RKO (cell line): ENCODE data around the gene IGF2BP1.
"Not testable (repeated sequence)": the region's sequence is repeated elsewhere in the genome, so short reads cannot be mapped to it uniquely, and the experiment has no call there.

ENCODE experiments used
- DNase-seq: peaks from one replicate; pipeline ENCODE4 v3.0.0-alpha.2; 2016; ENCODE audit warnings: low spot score

The IGF2BP1 gene

DNA sequence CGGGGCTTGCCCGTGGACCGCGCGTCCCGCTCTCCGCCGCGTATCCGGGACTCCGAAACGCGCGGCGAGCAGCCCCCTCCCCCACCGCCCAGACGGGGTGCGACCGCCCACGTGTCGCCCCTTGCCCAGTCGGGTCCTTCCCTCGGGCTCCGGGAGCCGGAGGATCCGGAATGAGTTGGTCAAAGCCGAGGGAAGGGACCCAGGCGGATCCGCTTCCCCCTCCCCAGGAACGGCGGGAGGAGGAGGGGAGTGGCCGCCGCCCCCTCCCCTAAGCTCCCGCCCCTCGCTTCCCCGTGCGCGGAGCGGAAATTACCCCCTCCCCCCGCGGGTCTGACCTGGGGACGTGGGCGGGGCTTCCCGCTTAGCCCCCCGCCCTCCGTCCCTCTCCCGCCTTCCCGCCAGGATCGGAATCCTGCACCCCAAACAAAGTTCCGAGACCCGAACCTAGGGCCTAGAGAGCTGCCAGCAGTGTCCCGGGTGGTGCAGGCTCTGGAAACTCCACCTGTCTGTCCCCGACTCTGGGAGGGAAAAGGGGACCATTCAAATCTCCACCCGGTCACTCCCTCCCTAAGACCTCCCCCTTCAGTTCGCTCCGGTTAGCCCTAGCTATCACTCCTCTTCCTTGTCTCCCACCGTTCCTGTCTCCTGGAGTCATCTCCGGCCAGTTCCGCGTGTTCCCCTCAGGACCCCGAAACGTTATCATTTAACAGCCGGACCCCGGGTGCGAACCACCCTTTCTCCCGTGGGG, 1.0 kb upstream of the IGF2BP1 start:
- no peak for DNase-seq

GRCh38 chr17:48996722-48997102, 473 bp upstream of the IGF2BP1 start:
- DNase-seq, result no peak

GRCh38 chr17:48997827-48998586, 822 bp downstream of the IGF2BP1 start:
- no peak for DNase-seq

GRCh38 chr17:48998587-48999440, 1.6 kb downstream of the IGF2BP1 start:
- DNase-seq, result no peak

- DNase-seq, result no peak
Measured at GRCh38 chr17:49000943-49001342, 3.8 kb downstream of the IGF2BP1 start.

DNA sequence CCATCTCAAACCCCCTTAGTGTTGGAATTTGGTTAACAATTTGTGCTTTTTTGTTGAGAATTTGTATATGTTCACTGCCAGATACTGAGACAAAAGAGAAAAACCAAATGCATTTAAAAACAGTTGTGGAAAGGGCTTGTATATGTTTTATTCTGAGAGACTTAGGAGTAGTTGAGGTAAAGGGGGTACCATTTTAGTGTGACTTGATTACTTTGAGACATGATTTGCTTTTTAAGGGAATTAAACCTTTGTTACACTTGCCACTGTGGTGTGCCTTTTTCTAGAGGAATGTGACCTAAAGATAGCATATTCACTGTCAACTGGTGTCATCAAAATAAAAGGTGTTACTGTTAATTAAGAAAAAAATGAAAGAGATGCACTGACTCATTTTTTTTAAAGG, 4.5 kb downstream of the IGF2BP1 start:
- DNase-seq, result no peak

GRCh38 chr17:49002331-49002730, 5.1 kb downstream of the IGF2BP1 start:
- no peak for DNase-seq

DNA sequence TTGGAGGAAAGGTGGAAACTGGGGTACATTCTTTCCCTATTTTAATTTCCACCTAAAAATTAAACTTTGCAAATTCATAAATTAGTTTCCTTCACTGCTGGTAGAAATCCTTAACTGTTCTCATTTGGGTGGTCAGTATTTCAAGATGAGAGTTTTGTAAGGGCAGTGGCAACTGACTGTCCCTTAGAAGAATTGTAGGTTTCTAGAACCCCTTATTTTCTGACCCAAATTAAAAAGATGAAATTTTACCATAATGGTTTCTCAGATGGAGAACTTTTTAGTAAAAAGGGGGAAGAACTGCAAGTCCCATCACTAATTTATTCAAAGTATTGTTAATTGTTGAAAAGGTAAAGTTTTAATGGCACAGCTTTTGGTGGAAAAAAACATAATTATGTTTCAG, 5.6 kb downstream of the IGF2BP1 start:
- DNase-seq, result no peak

- DNase-seq, result no peak
Measured at GRCh38 chr17:49003557-49004511, 6.6 kb downstream of the IGF2BP1 start.

GRCh38 chr17:49005140-49005539, 8.0 kb downstream of the IGF2BP1 start:
- no peak for DNase-seq

DNA sequence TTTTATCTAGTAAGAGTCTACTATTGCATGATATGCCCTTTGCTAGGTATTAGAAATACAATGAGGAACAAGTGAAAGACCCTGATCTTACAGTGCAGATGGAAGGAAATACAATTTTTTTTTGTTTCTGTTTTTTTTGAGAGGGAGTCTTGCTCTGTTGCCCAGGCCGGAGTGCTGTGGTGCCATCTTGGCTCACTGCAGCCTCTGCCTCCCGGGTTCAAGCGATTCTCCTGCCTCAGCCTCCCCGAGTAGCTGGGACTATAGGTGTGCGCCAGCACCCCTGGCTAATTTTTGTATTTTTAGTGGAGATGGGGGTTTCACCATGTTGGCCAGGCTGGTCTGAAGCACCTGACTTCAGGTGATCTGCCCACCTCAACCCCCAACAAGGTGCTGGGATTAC, 11.7 kb downstream of the IGF2BP1 start:
- DNase-seq, result not testable (repeated sequence)

- DNase-seq, result no peak
Measured at GRCh38 chr17:49012769-49013255, 15.6 kb downstream of the IGF2BP1 start.

DNA sequence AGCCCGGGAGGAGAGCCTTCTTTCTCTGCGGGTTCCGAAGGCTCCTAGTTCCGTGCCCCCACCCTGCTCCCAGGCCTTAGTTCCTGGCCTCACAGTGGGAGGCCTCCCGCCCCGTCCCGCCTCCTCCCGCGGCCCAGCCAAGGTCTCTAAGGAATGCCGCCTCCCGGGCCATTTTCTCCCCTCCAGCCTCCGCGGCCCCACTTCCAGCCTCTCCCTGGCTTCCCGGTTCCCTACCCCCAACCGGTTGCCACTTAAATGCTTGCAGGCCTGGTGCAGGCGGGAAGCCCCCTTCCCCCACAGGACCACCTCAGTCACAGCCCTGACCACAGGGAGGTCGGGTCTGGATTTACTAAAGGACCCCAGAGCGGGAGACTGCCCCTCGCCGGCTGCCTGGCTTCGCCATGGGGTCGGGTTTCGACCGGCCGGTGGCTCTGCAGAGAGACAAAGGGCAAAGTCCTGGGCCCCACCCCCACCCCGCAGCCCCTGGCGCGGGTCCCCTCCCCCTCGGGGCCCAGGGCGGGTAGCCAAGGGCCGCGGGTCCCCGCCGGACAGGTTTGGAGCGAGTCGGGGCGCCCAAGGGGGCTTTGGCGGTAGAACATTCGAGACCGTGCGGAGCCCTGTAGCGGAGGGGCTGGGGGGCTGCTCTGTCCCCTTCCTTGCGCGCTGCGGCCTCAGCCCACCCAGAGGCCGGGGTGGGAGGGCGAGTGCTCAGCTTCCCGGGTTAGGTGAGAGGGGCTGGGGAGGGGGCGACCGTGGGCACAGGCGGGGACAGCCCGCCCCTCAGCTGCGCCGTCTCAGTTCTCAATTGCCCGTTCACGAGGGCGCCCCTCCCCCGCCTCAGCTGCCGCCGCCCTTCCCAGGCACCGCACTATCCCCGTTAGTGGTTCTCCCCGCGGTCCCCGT, 16.4 kb downstream of the IGF2BP1 start:
- no peak for DNase-seq

DNA sequence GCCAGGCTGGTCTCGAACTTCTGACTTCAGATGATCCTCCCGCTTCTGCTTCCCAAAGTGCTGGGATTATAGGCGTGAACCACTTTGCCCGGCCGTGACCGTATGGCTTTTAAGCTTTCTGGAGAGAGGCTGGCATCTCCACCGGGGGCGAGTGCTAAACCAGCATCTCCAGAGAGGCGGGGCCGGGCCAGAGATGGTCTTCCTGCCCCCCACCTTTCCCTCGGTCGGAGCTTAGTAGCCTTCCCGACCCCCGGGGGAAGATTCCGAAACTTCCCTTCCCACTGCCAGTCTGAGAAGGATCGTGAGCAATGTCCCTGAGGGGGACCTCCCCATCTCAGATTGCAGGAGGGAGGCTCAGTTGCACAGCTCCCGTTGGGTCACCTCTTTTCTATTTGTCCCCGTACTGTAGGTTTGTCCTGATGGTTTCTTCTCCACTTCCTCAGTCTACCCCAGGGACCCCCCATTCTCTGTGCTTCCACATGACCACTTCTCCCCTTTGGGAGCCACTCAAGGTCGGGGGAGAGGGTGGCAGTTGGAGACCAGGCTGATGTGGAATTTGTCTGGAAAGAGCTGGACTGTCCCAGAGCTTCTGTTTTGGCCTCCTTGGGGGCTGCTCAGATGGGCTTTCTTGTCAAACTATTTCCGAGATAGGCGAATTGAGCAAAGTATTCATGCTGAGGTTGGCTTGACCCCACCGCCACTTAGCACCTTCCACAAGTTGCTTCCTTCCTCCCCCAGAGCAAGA, 18.2 kb downstream of the IGF2BP1 start:
- DNase-seq, result no peak

DNA sequence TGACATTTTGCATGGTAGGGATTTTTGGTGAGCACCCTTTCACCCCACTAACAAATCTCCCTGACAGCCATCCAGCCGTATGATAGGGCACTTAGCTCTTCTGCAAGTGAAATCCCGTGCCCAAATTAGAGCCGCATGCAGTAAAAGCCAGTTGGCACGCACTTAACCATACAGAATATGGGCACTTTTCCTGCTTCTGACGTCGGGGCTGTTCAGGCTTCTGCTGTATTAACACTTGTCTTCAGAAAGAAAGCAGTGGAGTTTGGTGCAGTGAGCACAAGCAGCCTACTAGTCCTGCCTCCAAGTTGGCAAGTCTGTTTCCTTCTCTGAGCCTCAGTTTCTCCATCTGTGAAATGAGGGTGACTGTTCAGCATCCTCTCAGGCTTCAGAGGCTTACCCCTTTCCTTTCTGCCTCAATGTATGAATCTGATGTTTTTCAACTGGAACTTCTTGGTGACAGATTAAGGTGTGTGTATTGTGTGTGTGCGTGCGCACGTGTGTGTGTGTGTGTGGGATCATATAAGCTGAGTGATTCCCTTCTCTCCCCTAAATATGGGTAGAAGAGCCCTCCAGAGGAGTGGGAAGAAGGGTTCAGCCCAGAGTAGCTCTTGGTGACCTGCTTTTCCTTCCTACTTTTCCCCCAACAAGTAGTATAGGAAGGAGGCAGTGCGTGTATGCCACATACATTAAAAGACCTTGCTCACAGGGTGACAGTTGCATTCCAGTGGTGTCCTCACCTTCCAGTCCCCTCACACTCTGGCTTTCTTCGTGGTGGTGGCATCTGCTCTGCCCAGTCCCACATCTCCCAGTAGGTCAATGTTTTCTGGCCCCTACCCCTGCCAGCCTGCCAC, 19.0 kb downstream of the IGF2BP1 start:
- DNase-seq, result no peak

DNA sequence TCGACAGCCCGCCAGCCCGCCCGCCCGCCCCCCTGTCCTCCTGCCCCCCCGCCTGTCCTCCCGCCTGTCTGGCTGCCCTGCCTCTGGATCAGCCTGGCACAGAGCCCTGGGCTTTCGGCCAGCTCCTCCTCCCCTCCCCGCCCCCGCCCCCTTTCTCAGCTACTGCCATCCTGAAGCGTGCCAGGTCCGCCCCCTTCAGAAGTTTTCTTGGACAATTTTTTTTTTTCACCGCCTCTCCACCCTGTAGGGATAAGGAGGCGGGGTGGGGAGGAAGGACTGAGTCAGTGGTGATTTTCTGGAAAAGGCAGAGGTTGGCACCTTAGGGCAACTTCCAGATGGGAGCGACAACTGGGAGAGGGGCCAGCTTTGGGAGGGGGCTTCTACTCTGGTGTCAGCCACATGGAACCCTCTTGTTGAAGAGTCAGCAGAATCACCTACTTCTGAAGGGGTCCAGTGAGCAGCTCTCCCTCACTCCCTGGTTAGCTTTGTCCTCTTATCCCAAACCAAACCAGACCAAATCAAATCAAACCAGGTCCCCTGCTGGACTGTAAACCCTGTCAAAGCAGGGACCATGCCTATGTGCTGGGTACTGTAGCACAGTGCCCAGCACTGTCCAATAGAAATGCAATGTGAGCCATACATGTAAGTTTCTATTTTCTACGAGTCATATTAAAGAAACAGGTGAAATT, 19.7 kb downstream of the IGF2BP1 start:
- peak; percentile 47 for DNase-seq

DNA sequence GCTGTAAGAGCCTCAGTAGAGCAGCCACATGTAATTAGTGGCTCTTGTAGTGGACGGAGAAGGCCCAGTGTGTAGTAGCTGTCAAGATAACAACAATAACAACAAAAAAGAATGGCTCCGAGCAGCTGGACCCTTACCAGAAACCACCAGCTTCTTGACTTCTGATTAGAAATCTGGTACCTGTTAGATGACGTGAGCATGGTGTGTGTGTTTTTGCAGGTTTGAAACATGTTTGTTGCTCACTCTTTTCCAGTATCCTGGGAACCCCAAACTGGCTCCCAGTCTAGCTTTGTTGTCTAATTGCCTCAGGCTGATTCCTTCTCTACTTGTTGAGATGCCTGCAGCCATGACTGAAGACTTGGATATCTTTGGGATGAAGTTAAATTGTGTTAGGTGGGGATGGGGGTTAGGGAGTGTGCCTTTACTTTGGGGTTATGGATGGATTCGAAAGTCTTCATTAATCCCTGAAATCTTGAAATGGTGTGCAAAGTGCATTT, 21.0 kb downstream of the IGF2BP1 start:
- DNase-seq, result no peak

DNA sequence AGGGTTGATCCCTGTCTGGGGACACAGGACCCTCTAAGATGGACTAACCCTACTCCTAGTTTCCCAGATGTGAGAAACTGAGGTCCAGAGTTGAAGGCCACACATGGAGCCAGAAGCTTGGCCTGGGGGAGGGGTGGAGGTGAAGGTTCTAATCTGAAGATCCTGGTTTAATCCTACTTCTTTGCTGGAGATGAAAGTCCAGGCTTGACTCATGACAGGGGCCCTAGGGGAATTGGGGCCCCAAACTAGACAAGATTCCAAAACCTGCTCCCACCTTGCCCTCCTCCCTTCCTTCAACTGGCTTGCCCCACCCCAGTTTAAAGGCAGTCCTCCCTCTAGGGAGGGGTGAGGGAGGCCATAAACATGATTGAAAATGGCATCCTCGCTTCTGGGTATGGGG, 21.6 kb downstream of the IGF2BP1 start:
- DNase-seq, result no peak
